Measurements from ENCODE around the gene TSPAN2. TPM values are rescaled to one million over a fixed set of nuclear protein-coding genes. Genes with fewer than 3 reads are reported as not detected.

The TSPAN2 gene
- total and polyA plus RNA-seq, 12 donors = 4.0 to 17.7 (median 6.7) TPM

- 79 to 93% methylated on average over 4 of the region's 4 CpGs for WGBS, 2 donors
Measured at GRCh38 chr1:115113766-115114165, 24.5 kb upstream of the TSPAN2 start.

GRCh38 chr1:115112496-115113375 lies 23.4 kb upstream of the TSPAN2 start:
- peak; percentile 19 to 62 (median 44) for ATAC-seq
- Histone ChIP-seq H3K36me3 (no peaks in the 10 kb centered on the region), H3K9me3 (peaks cover 0 to 8% (median 0%) of the 10 kb centered on the region in 11 donors), H3K27ac (no peak overlapping the region), H3K4me1 (peaks cover 0 to 16% (median 0%) of the 10 kb centered on the region in 9 donors), H3K27me3 (peaks cover 0 to 6% (median 0%) of the 10 kb centered on the region in 7 donors), H3K4me3 (no peak overlapping the region)
- TF ChIP-seq CTCF (IDR thresholded peaks at IDR 0.05) = peak; percentile 90 to 96 (median 95)
- intact Hi-C loops (cut with DNase I) = loop anchor here in 9 of 10 donors (1.0 to 5.0 kb wide), 6 partner anchors 55 to 135 kb away; no protein-coding TSS in a partner anchor
- peak; percentile 23 to 43 for DNase-seq
- WGBS, 2 donors = 31 to 32% methylated on average over 18 of the region's 18 CpGs

More at GRCh38 chr1:115113766-115114165, 24.5 kb upstream of the TSPAN2 start:
- no peak overlapping the region for H3K4me3 ChIP-seq
- no peak overlapping the region for H3K27ac ChIP-seq
- peak in 2 of 8 donors; percentile 33 to 40 for ATAC-seq
- TF ChIP-seq CTCF (IDR thresholded peaks at IDR 0.05) = no peak
- no peak for DNase-seq
- H3K27me3 ChIP-seq = peaks cover 0 to 6% (median 0%) of the 10 kb centered on the region in 7 donors
- intact Hi-C loops (cut with DNase I) = loop anchor here in 9 of 10 donors (1.0 to 5.0 kb wide), 6 partner anchors 56 to 136 kb away; no protein-coding TSS in a partner anchor
- H3K4me1 ChIP-seq = peaks cover 0 to 6% (median 0%) of the 10 kb centered on the region in 9 donors
- H3K9me3 ChIP-seq = peaks cover 0 to 8% (median 0%) of the 10 kb centered on the region in 11 donors
- H3K36me3 ChIP-seq = no peaks in the 10 kb centered on the region

- H3K27ac ChIP-seq = peak overlapping the region in 1 of 10 donors; percentile 53
- intact Hi-C loops (cut with DNase I) = loop anchor here in 1 of 10 donors (2.0 kb wide), 1 partner anchor 133 kb away; no protein-coding TSS in a partner anchor
- no peak for TF ChIP-seq CTCF (IDR thresholded peaks at IDR 0.05)
- H3K4me3 ChIP-seq = no peak overlapping the region
- peaks cover 0 to 23% (median 0%) of the 10 kb centered on the region in 9 donors for H3K4me1 ChIP-seq
- H3K9me3 ChIP-seq = peaks cover 0 to 8% (median 0%) of the 10 kb centered on the region in 11 donors
- H3K27me3 ChIP-seq = no peaks in the 10 kb centered on the region
- WGBS, 2 donors = 83 to 84% methylated on average over 5 of the region's 5 CpGs
- DNase-seq (no peak), ATAC-seq (peak in 1 of 8 donors; percentile 48)
- H3K36me3 ChIP-seq = no peaks in the 10 kb centered on the region
Measured at GRCh38 chr1:115107516-115108260, 18.4 kb upstream of the TSPAN2 start.

GRCh38 chr1:115105831-115106230 lies 16.5 kb upstream of the TSPAN2 start:
- no peak for TF ChIP-seq CTCF (IDR thresholded peaks at IDR 0.05)
- Histone ChIP-seq H3K27me3 (no peaks in the 10 kb centered on the region), H3K4me3 (no peak overlapping the region), H3K9me3 (peaks cover 0 to 8% (median 0%) of the 10 kb centered on the region in 11 donors), H3K36me3 (no peaks in the 10 kb centered on the region), H3K4me1 (peaks cover 0 to 21% (median 0%) of the 10 kb centered on the region in 9 donors), H3K27ac (no peak overlapping the region)
- no peak for DNase-seq
- intact Hi-C loops (cut with DNase I) = no loop called here
- 71 to 79% methylated on average over 3 of the region's 3 CpGs for WGBS, 2 donors
- no peak for ATAC-seq
